Peyer's patch (tissue), 4 donors: ENCODE measurements around the gene DSG4. TPM values are rescaled to one million over a fixed set of nuclear protein-coding genes. Genes with fewer than 3 reads are reported as not detected.

Experiments used
- DNase-seq, 3 donors: peaks; one replicate each; pipeline ENCODE4 v3.0.0-alpha.2; 2017 to 2019
- H3K27ac ChIP-seq, 4 donors: fragments of 200-600 bp; sonication (generic); one replicate each; pipeline ENCODE4 v1.5.1; 2016 to 2019
- H3K27me3 ChIP-seq, 2 donors: fragments of 200-600 bp; sonication (generic); one replicate each; pipeline ENCODE4 v1.5.1; 2019
- H3K36me3 ChIP-seq, 3 donors: fragments of 200-600 bp; sonication (generic); one replicate each; pipeline ENCODE4 v1.5.1; 2016 to 2019
- H3K4me1 ChIP-seq, 4 donors: fragments of 200-600 bp; sonication (generic); one replicate each; pipeline ENCODE4 v1.5.1; 2016 to 2019
- H3K4me3 ChIP-seq, 4 donors: fragments of 200-600 bp; sonication (generic); 1 replicate in 3 of 4; 2 replicates in 1 of 4; pipeline ENCODE4 v1.5.1; 2016 to 2019; ENCODE audit warnings: mild to moderate bottlenecking in 1 of 4
- H3K9me3 ChIP-seq, 4 donors: fragments of 200-600 bp; sonication (generic); one replicate each; pipeline ENCODE4 v1.5.1; 2016 to 2019; ENCODE audit warnings: mild to moderate bottlenecking in 1 of 4
- POLR2A ChIP-seq, 2 donors: fragments of 450-650 bp; IDR thresholded peaks; one replicate each; pipeline ENCODE4 v1.5.1; 2017; ENCODE audit warnings: antibody characterized with exemption in 2 of 2, mild to moderate bottlenecking in 2 of 2, moderate library complexity in 2 of 2
- total RNA-seq, 4 donors: library from RNA; depleted of rRNA; stranded (reverse); fragments of >200 nt; gene quantifications; one replicate each; pipeline ENCODE4 v1.1.0, GENCODE V29; 2016
- TF ChIP-seq, protein P1 (sequence below), 6 experiments: fragments of 450-650 bp in 4 of 6; fragments of 200-600 bp in 2 of 6; sonication (generic) in 1 of 6; IDR thresholded peaks; one replicate each; pipeline ENCODE4 v1.5.1; 2017 to 2019; ENCODE audit warnings: antibody characterized with exemption in 6 of 6, mild to moderate bottlenecking in 3 of 6, moderate library complexity in 1 of 6

Gene DSG4
- total RNA-seq, 4 donors from 2014 or later, result 0.35 to 0.38 TPM; not detected in 2

DNA sequence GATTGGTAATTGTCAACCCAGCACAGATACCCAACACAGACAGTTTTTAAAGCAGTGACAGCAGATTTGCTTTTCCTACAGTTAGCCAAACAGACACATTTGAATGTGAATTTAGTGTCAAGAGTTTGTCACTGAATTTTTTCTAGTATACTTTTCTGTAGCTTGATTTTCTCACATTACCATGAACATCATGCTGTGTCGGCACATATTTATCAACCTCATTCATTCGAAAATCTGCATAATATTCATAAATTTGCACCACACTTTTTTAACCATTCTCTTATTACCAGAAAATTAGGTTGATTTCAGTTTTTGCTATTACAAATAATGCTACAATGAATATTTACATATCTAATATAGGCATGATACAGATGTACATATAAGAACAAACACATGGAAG, 43.9 kb downstream of the DSG4 start:
- Histone ChIP-seq H3K27ac (no peak overlapping the region), H3K9me3 (no peaks in the 10 kb centered on the region), H3K4me3 (no peak overlapping the region), H3K36me3 (no peaks in the 10 kb centered on the region), H3K27me3 (no peaks in the 10 kb centered on the region), H3K4me1 (no peaks in the 10 kb centered on the region)
- TF ChIP-seq POLR2A (IDR thresholded peaks at IDR 0.05), result no peak
- TF ChIP-seq, protein P1, sequence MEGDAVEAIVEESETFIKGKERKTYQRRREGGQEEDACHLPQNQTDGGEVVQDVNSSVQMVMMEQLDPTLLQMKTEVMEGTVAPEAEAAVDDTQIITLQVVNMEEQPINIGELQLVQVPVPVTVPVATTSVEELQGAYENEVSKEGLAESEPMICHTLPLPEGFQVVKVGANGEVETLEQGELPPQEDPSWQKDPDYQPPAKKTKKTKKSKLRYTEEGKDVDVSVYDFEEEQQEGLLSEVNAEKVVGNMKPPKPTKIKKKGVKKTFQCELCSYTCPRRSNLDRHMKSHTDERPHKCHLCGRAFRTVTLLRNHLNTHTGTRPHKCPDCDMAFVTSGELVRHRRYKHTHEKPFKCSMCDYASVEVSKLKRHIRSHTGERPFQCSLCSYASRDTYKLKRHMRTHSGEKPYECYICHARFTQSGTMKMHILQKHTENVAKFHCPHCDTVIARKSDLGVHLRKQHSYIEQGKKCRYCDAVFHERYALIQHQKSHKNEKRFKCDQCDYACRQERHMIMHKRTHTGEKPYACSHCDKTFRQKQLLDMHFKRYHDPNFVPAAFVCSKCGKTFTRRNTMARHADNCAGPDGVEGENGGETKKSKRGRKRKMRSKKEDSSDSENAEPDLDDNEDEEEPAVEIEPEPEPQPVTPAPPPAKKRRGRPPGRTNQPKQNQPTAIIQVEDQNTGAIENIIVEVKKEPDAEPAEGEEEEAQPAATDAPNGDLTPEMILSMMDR (IDR thresholded peaks at IDR 0.05), result no peak
- no peak for DNase-seq

DNA sequence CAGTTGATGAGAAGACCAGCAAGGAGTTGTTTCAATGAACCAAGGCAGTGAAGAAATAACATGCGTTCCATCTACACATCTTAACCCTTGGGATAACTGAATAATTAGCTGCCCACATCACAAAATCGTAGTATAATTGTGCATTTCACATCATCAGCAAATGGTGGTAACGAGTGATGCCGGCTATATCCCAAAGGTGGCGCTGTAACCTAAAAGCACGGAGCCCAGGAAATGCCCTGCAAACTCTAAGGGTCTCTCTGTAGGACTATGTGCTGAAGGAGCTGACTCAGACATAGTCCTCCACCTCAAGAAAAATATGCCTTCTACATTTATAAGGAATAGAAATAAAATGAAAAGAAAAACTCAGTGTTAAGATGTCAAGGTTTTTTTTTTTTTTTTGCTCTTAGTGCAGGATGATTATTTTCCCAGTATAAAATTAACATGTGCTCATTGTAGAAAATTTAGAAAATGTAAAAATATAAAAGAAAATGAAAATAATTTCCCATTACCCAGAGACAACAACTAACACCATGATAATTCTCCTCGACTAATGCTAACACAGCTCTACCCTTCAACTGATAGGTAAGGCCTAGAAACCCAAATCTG, 47.9 kb downstream of the DSG4 start:
- no peak for TF ChIP-seq POLR2A (IDR thresholded peaks at IDR 0.05)
- TF ChIP-seq, protein P1 (IDR thresholded peaks at IDR 0.05), result peak in 4 of 6 experiments; percentile 47 to 80 (median 70)
- Histone ChIP-seq H3K9me3 (no peaks in the 10 kb centered on the region), H3K27ac (no peak overlapping the region), H3K4me1 (no peaks in the 10 kb centered on the region), H3K27me3 (no peaks in the 10 kb centered on the region), H3K36me3 (no peaks in the 10 kb centered on the region), H3K4me3 (no peak overlapping the region)
- DNase-seq, result peak in 1 of 3 donors; percentile 72

DNA sequence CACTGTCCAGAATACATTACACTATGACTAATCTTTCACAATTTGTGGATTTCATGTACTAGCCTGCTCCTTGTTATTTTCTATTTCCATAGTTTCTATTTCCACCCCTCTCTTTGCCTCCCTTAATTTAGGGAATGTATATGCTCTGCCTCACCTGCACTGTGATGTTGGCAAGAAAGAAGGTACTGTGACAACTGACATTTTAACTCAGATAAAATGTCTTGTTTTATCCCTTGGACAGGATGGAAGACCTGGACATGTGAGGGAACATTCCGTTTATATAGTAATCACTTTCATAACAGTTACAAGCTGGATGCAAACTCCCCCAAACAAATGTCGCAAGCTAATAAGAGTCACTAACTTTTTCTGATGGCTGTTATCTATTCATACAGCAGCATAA, 49.4 kb downstream of the DSG4 start:
- no peaks in the 10 kb centered on the region for H3K4me1 ChIP-seq
- H3K27ac ChIP-seq, result no peak overlapping the region
- DNase-seq, result no peak
- H3K4me3 ChIP-seq, result no peak overlapping the region
- H3K27me3 ChIP-seq, result no peaks in the 10 kb centered on the region
- TF ChIP-seq POLR2A (IDR thresholded peaks at IDR 0.05), result no peak
- TF ChIP-seq, protein P1 (IDR thresholded peaks at IDR 0.05), result no peak
- H3K9me3 ChIP-seq, result no peaks in the 10 kb centered on the region
- no peaks in the 10 kb centered on the region for H3K36me3 ChIP-seq

GRCh38 chr18:31426871-31427406, 50.4 kb downstream of the DSG4 start:
- Histone ChIP-seq H3K9me3 (no peaks in the 10 kb centered on the region), H3K36me3 (no peaks in the 10 kb centered on the region), H3K27ac (no peak overlapping the region), H3K4me1 (no peaks in the 10 kb centered on the region), H3K27me3 (no peaks in the 10 kb centered on the region), H3K4me3 (no peak overlapping the region)
- TF ChIP-seq POLR2A (IDR thresholded peaks at IDR 0.05), result no peak
- TF ChIP-seq, protein P1 (IDR thresholded peaks at IDR 0.05), result no peak
- DNase-seq, result no peak

DNA sequence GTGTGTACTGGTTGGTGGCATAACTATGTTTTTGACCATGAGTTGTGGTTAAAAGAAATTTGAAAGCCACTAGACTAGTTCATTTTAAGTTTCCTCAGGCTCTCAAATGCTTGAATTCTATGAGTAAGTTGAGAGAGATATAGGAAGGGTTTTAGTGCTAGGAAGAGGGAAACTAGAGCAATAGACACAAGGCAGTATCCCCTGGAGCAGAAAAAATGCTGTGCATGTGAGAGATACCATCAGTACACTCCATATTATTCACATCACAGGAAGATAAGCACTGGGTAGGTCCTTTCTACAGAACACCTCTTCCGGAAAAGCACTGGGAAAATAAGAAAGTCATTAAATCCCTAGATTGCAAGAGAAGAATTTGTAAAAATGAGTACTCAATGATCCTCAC, 51.6 kb downstream of the DSG4 start:
- H3K4me3 ChIP-seq, result no peak overlapping the region
- H3K9me3 ChIP-seq, result no peaks in the 10 kb centered on the region
- H3K36me3 ChIP-seq, result no peaks in the 10 kb centered on the region
- no peaks in the 10 kb centered on the region for H3K27me3 ChIP-seq
- no peak for DNase-seq
- no peaks in the 10 kb centered on the region for H3K4me1 ChIP-seq
- H3K27ac ChIP-seq, result no peak overlapping the region
- TF ChIP-seq, protein P1 (IDR thresholded peaks at IDR 0.05), result no peak
- no peak for TF ChIP-seq POLR2A (IDR thresholded peaks at IDR 0.05)
